Chondrocyte (in vitro differentiated cells): ENCODE results near the gene FBXO39. TPM values are rescaled to one million over a fixed set of nuclear protein-coding genes. Genes with fewer than 3 reads are reported as not detected.

ENCODE experiments used
- DNase-seq: peaks from one replicate; pipeline ENCODE4 v3.0.0; 2021; ENCODE audit warnings: mixed read lengths, low spot score
- H3K27ac Mint-ChIP-seq: one replicate; pipeline ENCODE4 v1.8.0; 2021; ENCODE audit warnings: mild to moderate bottlenecking, moderate library complexity, mixed read lengths; ENCODE audit not compliant: unreplicated experiment
- H3K27me3 Mint-ChIP-seq: 2 replicates; pipeline ENCODE4 v1.8.0; 2021; ENCODE audit warnings: low read depth, mixed read lengths
- H3K36me3 Mint-ChIP-seq: 2 replicates; pipeline ENCODE4 v1.8.0; 2021; ENCODE audit warnings: low read depth, mixed read lengths
- H3K4me1 Mint-ChIP-seq: 2 replicates; pipeline ENCODE4 v1.8.0; 2021; ENCODE audit warnings: low read depth, mild to moderate bottlenecking, mixed read lengths
- H3K4me3 Mint-ChIP-seq: one replicate; pipeline ENCODE4 v1.8.0; 2021; ENCODE audit warnings: mild to moderate bottlenecking, moderate library complexity, mixed read lengths; ENCODE audit not compliant: unreplicated experiment
- H3K9me3 Mint-ChIP-seq: 2 replicates; pipeline ENCODE4 v1.8.0; 2021; ENCODE audit warnings: low read depth, mixed read lengths
- CTCF ChIP-seq: fragments of 200-600 bp; sonication (generic); IDR thresholded peaks from 2 replicates; pipeline ENCODE4 v1.5.0; 2021; ENCODE audit warnings: antibody characterized with exemption, mild to moderate bottlenecking, moderate library complexity
- total RNA-seq: library from RNA; stranded (reverse); gene quantifications from 3 replicates; pipeline ENCODE4 v1.2.1, GENCODE V29; 2021

The FBXO39 gene
- total RNA-seq, 1 donor from 2014 or later, result not detected

DNA sequence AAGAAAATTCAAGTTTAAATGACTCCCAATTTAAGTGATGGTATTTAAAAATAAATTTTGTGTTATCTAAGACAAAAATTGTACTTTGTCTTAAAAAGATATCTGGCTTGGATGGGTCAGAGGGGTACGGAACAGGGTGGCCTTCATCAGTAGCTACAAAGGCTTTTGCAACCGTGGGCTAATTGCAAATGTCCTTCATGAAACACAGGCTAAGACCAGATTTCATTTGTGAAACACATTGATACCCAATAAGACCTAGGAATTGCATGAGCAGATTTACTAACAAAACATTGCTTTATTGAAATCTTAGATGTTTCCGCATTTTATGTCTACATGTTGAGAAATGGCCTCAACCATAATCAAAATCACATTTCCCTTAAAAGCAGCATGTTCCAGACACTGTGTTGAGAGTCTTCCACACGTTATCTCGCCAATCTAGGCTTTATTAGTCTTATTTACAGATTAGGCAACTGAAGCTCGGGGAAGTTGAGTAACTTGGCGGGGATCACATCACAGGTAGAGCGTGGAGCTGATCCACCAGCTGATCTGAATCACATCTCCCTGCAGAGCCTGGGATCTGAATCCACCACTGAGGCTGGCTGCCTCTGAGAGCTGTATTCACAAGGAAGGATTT is 21.8 kb downstream of the FBXO39 start:
- Mint-ChIP-seq H3K36me3 (no peaks in the 10 kb centered on the region), H3K4me3 (no peak overlapping the region), H3K9me3 (no peaks in the 10 kb centered on the region), H3K27me3 (peaks cover 24% of the 10 kb centered on the region), H3K27ac (no peak overlapping the region), H3K4me1 (no peaks in the 10 kb centered on the region)
- DNase-seq, result no peak
- no peak for TF ChIP-seq CTCF

- H3K36me3 Mint-ChIP-seq, result no peaks in the 10 kb centered on the region
- H3K4me1 Mint-ChIP-seq, result no peaks in the 10 kb centered on the region
- no peak overlapping the region for H3K27ac Mint-ChIP-seq
- H3K4me3 Mint-ChIP-seq, result no peak overlapping the region
- no peak for DNase-seq
- H3K9me3 Mint-ChIP-seq, result no peaks in the 10 kb centered on the region
- peaks cover 17% of the 10 kb centered on the region for H3K27me3 Mint-ChIP-seq
- no peak for TF ChIP-seq CTCF
These were observed 23.7 kb downstream of the FBXO39 start for GRCh38 chr17:6799738-6800137.

DNA sequence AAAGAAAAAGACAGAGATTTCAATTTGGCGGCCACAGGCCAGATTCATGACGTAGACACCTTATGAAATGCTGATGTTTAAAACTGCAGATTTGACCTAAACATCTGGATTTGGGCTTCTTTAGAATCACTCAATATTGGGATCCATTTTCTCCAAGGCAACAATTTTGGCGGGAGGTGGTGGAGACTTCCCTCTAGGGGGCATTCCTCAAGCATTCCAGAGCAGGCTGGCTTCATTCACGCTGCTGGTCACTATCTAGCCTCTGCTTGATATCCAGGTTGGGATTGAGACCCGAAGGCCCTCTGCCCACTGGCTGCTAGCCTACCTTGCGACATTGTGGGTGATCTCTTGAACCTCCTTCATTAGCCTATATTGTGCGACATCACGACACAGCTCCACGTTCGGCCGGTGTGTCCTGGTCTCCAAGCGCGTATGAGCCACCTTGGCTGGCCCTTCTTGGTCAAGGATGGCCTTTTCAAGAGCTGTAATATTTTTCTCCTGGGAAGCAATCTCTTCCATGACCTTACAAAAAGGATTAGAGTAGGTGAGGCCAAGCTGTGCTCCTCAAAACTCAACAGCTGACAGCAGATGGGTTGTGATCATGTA is 24.5 kb downstream of the FBXO39 start:
- no peak overlapping the region for H3K4me3 Mint-ChIP-seq
- no peaks in the 10 kb centered on the region for H3K36me3 Mint-ChIP-seq
- H3K9me3 Mint-ChIP-seq, result no peaks in the 10 kb centered on the region
- no peaks in the 10 kb centered on the region for H3K4me1 Mint-ChIP-seq
- peak; percentile 59 for TF ChIP-seq CTCF
- no peak for DNase-seq
- peaks cover 23% of the 10 kb centered on the region for H3K27me3 Mint-ChIP-seq
- no peak overlapping the region for H3K27ac Mint-ChIP-seq

DNA sequence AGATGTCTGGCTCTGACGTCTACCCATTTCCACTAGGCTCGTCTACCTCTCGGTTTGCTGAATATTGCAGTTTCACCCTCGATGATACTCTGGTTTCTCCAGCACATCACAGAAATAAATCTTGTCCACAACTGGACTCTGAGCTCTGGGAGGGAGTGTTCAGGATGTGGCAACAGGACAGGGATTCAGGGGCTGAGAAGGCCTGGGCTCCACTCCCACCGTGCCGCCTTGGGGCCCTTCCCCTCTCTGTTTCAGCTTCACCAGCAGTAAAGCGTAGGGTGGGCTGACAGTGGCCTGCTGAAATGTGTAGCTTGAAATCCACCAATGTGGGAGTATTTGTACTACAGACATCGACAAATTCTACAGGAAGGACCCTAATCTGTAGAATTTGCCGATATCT is 35.5 kb downstream of the FBXO39 start:
- no peak for TF ChIP-seq CTCF
- no peaks in the 10 kb centered on the region for H3K4me1 Mint-ChIP-seq
- DNase-seq, result no peak
- no peak overlapping the region for H3K27ac Mint-ChIP-seq
- peaks cover 13% of the 10 kb centered on the region for H3K27me3 Mint-ChIP-seq
- H3K36me3 Mint-ChIP-seq, result no peaks in the 10 kb centered on the region
- no peak overlapping the region for H3K4me3 Mint-ChIP-seq
- H3K9me3 Mint-ChIP-seq, result peaks cover 8% of the 10 kb centered on the region

DNA sequence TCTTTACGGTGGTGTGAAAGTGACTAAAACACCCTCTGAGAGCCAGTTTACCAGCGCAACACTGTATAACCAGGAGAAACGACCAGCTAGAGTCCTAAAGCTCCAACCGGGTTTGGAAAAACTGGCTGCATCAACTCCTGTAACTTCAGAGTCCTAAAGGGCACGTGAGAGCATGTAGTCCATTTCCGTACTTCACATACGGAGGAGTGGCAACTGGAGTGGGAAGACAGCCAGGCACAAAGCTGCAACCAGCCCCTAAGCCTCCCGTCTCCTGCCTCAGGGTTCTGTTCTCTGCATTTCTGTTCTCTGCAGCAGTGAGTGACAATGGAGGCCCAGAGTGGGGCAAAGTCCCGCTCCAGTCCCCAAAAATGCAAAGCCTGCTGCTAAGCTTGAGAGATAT is 36.3 kb downstream of the FBXO39 start:
- DNase-seq, result no peak
- H3K4me3 Mint-ChIP-seq, result no peak overlapping the region
- peaks cover 11% of the 10 kb centered on the region for H3K27me3 Mint-ChIP-seq
- H3K4me1 Mint-ChIP-seq, result no peaks in the 10 kb centered on the region
- no peaks in the 10 kb centered on the region for H3K36me3 Mint-ChIP-seq
- TF ChIP-seq CTCF, result no peak
- H3K9me3 Mint-ChIP-seq, result peaks cover 8% of the 10 kb centered on the region
- no peak overlapping the region for H3K27ac Mint-ChIP-seq
